Activated T-helper 1 cell treated with anti-CD3 and anti-CD28 coated beads, Interleukin-12 subunit alpha, Interleukin-12 subunit beta, Interleukin-2, Interleukin-4 antibody, amounts not matched to agents 30 ng/mL and 10 ng/mL and 1 ng/mL, durations not matched to agents 14 hours and 24 hours and 36 hours (primary cell): ENCODE results near the gene LIMCH1. TPM values are rescaled to one million over a fixed set of nuclear protein-coding genes. Genes with fewer than 3 reads are reported as not detected.
"Not testable (repeated sequence)": the region's sequence is repeated elsewhere in the genome, so short reads cannot be mapped to it uniquely, and the experiment has no call there.

Source experiments
- DNase-seq: peaks from one replicate; pipeline ENCODE4 v3.0.0; 2021; ENCODE audit warnings: low spot score
- H3K27ac Mint-ChIP-seq: one replicate; pipeline ENCODE4 v1.8.0; 2021; ENCODE audit warnings: mild to moderate bottlenecking, mixed read lengths
- H3K27me3 Mint-ChIP-seq: one replicate; pipeline ENCODE4 v1.8.0; 2022; ENCODE audit warnings: mild to moderate bottlenecking, moderate library complexity, mixed read lengths; ENCODE audit not compliant: insufficient read depth
- H3K36me3 Mint-ChIP-seq: one replicate; pipeline ENCODE4 v1.8.0; 2021; ENCODE audit warnings: low read depth, mixed read lengths
- H3K4me1 Mint-ChIP-seq: one replicate; pipeline ENCODE4 v1.8.0; 2021; ENCODE audit warnings: low read depth, mixed read lengths
- H3K4me3 Mint-ChIP-seq: one replicate; pipeline ENCODE4 v1.8.0; 2021; ENCODE audit warnings: mild to moderate bottlenecking, moderate library complexity, mixed read lengths
- H3K9me3 Mint-ChIP-seq: one replicate; pipeline ENCODE4 v1.8.0; 2021; ENCODE audit warnings: mixed read lengths
- intact Hi-C: fragments of 100-400 bp; cut with micrococcal nuclease; formaldehyde crosslinking; loops from one replicate; pipeline ENCODE4 v1.15.1; 2024
- total RNA-seq: library from RNA; stranded (reverse); gene quantifications from 2 replicates; pipeline ENCODE4 v1.2.3, GENCODE V29; 2022

The LIMCH1 gene
- total RNA-seq, 1 donor from 2014 or later: not detected

- no peak overlapping the region for H3K4me3 Mint-ChIP-seq
- intact Hi-C loops: loop anchor here (5.0 kb wide), 1 partner anchor 363 kb away; no protein-coding TSS in a partner anchor
- no peak for DNase-seq
- H3K27ac Mint-ChIP-seq: no peak overlapping the region
- H3K9me3 Mint-ChIP-seq: no peaks in the 10 kb centered on the region
- H3K36me3 Mint-ChIP-seq: no peaks in the 10 kb centered on the region
- H3K4me1 Mint-ChIP-seq: no peaks in the 10 kb centered on the region
- peaks cover 21% of the 10 kb centered on the region for H3K27me3 Mint-ChIP-seq
Observed at GRCh38 chr4:41644915-41645295, 106.9 kb downstream of the LIMCH1 start.

GRCh38 chr4:41645728-41646390, 107.9 kb downstream of the LIMCH1 start:
- Mint-ChIP-seq H3K36me3 (no peaks in the 10 kb centered on the region), H3K9me3 (no peaks in the 10 kb centered on the region), H3K27me3 (peaks cover 21% of the 10 kb centered on the region), H3K4me1 (no peaks in the 10 kb centered on the region), H3K27ac (no peak overlapping the region), H3K4me3 (no peak overlapping the region)
- intact Hi-C loops: no loop called here
- no peak for DNase-seq

- H3K4me3 Mint-ChIP-seq: no peak overlapping the region
- H3K27me3 Mint-ChIP-seq: peaks cover 18% of the 10 kb centered on the region
- no peaks in the 10 kb centered on the region for H3K9me3 Mint-ChIP-seq
- H3K4me1 Mint-ChIP-seq: no peaks in the 10 kb centered on the region
- no peak for DNase-seq
- H3K36me3 Mint-ChIP-seq: no peaks in the 10 kb centered on the region
- intact Hi-C loops: no loop called here
- no peak overlapping the region for H3K27ac Mint-ChIP-seq
Observed at GRCh38 chr4:41646862-41647261, 108.9 kb downstream of the LIMCH1 start.

- intact Hi-C loops: no loop called here
- Mint-ChIP-seq H3K4me1 (no peaks in the 10 kb centered on the region), H3K36me3 (no peaks in the 10 kb centered on the region)
Observed at GRCh38 chr4:41647383-41647782, 109.4 kb downstream of the LIMCH1 start.

GRCh38 chr4:41651150-41651549, 113.2 kb downstream of the LIMCH1 start:
- H3K27me3 Mint-ChIP-seq, H3K4me3 Mint-ChIP-seq, H3K36me3 Mint-ChIP-seq, H3K9me3 Mint-ChIP-seq, intact Hi-C loops, H3K4me1 Mint-ChIP-seq, H3K27ac Mint-ChIP-seq, DNase-seq: not testable (repeated sequence)

More at GRCh38 chr4:41647383-41647782, 109.4 kb downstream of the LIMCH1 start:
- Mint-ChIP-seq H3K9me3 (no peaks in the 10 kb centered on the region), H3K27me3 (peaks cover 18% of the 10 kb centered on the region), H3K27ac (no peak overlapping the region), H3K4me3 (no peak overlapping the region)
- no peak for DNase-seq

GRCh38 chr4:41652971-41653370, 115.0 kb downstream of the LIMCH1 start:
- DNase-seq: no peak
- Mint-ChIP-seq H3K4me1 (no peaks in the 10 kb centered on the region), H3K9me3 (no peaks in the 10 kb centered on the region), H3K36me3 (no peaks in the 10 kb centered on the region), H3K4me3 (no peak overlapping the region), H3K27me3 (peaks cover 2% of the 10 kb centered on the region), H3K27ac (no peak overlapping the region)
- intact Hi-C loops: no loop called here

GRCh38 chr4:41653523-41653922, 115.6 kb downstream of the LIMCH1 start:
- DNase-seq: no peak
- H3K9me3 Mint-ChIP-seq: no peaks in the 10 kb centered on the region
- intact Hi-C loops: no loop called here
- no peaks in the 10 kb centered on the region for H3K4me1 Mint-ChIP-seq
- no peaks in the 10 kb centered on the region for H3K36me3 Mint-ChIP-seq
- H3K4me3 Mint-ChIP-seq: no peak overlapping the region
- H3K27ac Mint-ChIP-seq: no peak overlapping the region
- peaks cover 2% of the 10 kb centered on the region for H3K27me3 Mint-ChIP-seq

GRCh38 chr4:41655177-41655576, 117.2 kb downstream of the LIMCH1 start:
- Mint-ChIP-seq H3K4me3 (no peak overlapping the region), H3K36me3 (no peaks in the 10 kb centered on the region), H3K27ac (no peak overlapping the region), H3K27me3 (peaks cover 2% of the 10 kb centered on the region), H3K4me1 (no peaks in the 10 kb centered on the region), H3K9me3 (no peaks in the 10 kb centered on the region)
- intact Hi-C loops: no loop called here
- DNase-seq: no peak

GRCh38 chr4:41656106-41656505, 118.1 kb downstream of the LIMCH1 start:
- Mint-ChIP-seq H3K4me1 (no peaks in the 10 kb centered on the region), H3K9me3 (no peaks in the 10 kb centered on the region), H3K27me3 (peaks cover 2% of the 10 kb centered on the region), H3K27ac (no peak overlapping the region), H3K4me3 (no peak overlapping the region), H3K36me3 (no peaks in the 10 kb centered on the region)
- intact Hi-C loops: no loop called here
- DNase-seq: no peak

GRCh38 chr4:41656572-41657520, 118.9 kb downstream of the LIMCH1 start:
- Mint-ChIP-seq H3K4me3 (no peak overlapping the region), H3K4me1 (no peaks in the 10 kb centered on the region), H3K27ac (no peak overlapping the region), H3K9me3 (no peaks in the 10 kb centered on the region), H3K36me3 (no peaks in the 10 kb centered on the region), H3K27me3 (peaks cover 2% of the 10 kb centered on the region)
- DNase-seq: no peak
- intact Hi-C loops: no loop called here

GRCh38 chr4:41657561-41657960, 119.6 kb downstream of the LIMCH1 start:
- Mint-ChIP-seq H3K36me3 (no peaks in the 10 kb centered on the region), H3K9me3 (no peaks in the 10 kb centered on the region), H3K4me1 (no peaks in the 10 kb centered on the region), H3K27ac (no peak overlapping the region), H3K4me3 (no peak overlapping the region), H3K27me3 (peaks cover 2% of the 10 kb centered on the region)
- DNase-seq: no peak
- intact Hi-C loops: no loop called here

- Mint-ChIP-seq H3K4me1 (no peaks in the 10 kb centered on the region), H3K27ac (no peak overlapping the region), H3K9me3 (no peaks in the 10 kb centered on the region), H3K4me3 (no peak overlapping the region), H3K27me3 (peaks cover 2% of the 10 kb centered on the region), H3K36me3 (no peaks in the 10 kb centered on the region)
- intact Hi-C loops: no loop called here
- no peak for DNase-seq
Observed at GRCh38 chr4:41658163-41658562, 120.2 kb downstream of the LIMCH1 start.

- no peak overlapping the region for H3K27ac Mint-ChIP-seq
- no peaks in the 10 kb centered on the region for H3K4me1 Mint-ChIP-seq
- H3K9me3 Mint-ChIP-seq: no peaks in the 10 kb centered on the region
- intact Hi-C loops: no loop called here
- H3K27me3 Mint-ChIP-seq: no peaks in the 10 kb centered on the region
- no peak for DNase-seq
- no peak overlapping the region for H3K4me3 Mint-ChIP-seq
- H3K36me3 Mint-ChIP-seq: no peaks in the 10 kb centered on the region
Observed at GRCh38 chr4:41660352-41660751, 122.4 kb downstream of the LIMCH1 start.
